HG03103 (cell line): ENCODE data around the gene TMEM37.
A peak's percentile ranks its signal among the peaks of the same experiment; 100 is the strongest.

Experiments used
- ATAC-seq: cut with Tn5 transposase; IDR thresholded peaks from one replicate; pipeline ENCODE4 v1.9.1; 2021; ENCODE audit warnings: low read depth; ENCODE audit not compliant: unreplicated experiment

The TMEM37 gene

GRCh38 chr2:119475225-119475856 is 43.7 kb downstream of the TMEM37 start:
- no peak for ATAC-seq

GRCh38 chr2:119475857-119476244 is 44.2 kb downstream of the TMEM37 start:
- no peak for ATAC-seq

GRCh38 chr2:119476301-119477112 is 44.9 kb downstream of the TMEM37 start:
- peak; percentile 63 for ATAC-seq

- no peak for ATAC-seq
Measured at GRCh38 chr2:119477113-119477505, 45.5 kb downstream of the TMEM37 start.

GRCh38 chr2:119478188-119478977 is 46.7 kb downstream of the TMEM37 start:
- ATAC-seq: no peak

- ATAC-seq: no peak
Measured at GRCh38 chr2:119478978-119479295, 47.3 kb downstream of the TMEM37 start.

- no peak for ATAC-seq
Measured at GRCh38 chr2:119480184-119480583, 48.5 kb downstream of the TMEM37 start.

GRCh38 chr2:119480718-119481142 is 49.1 kb downstream of the TMEM37 start:
- no peak for ATAC-seq

- ATAC-seq: no peak
Measured at GRCh38 chr2:119481501-119482455, 50.1 kb downstream of the TMEM37 start.

GRCh38 chr2:119482481-119483394 is 51.1 kb downstream of the TMEM37 start:
- ATAC-seq: no peak

GRCh38 chr2:119483395-119483753 is 51.7 kb downstream of the TMEM37 start:
- no peak for ATAC-seq

GRCh38 chr2:119483896-119484718 is 52.5 kb downstream of the TMEM37 start:
- ATAC-seq: no peak

GRCh38 chr2:119484834-119485233 is 53.2 kb downstream of the TMEM37 start:
- ATAC-seq: no peak

GRCh38 chr2:119485336-119486110 is 53.9 kb downstream of the TMEM37 start:
- ATAC-seq: no peak

- no peak for ATAC-seq
Measured at GRCh38 chr2:119486196-119486827, 54.7 kb downstream of the TMEM37 start.

- ATAC-seq: no peak
Measured at GRCh38 chr2:119486886-119487285, 55.2 kb downstream of the TMEM37 start.
